Measurements from ENCODE around the gene DNAJC9. TPM values are rescaled to one million over a fixed set of nuclear protein-coding genes. Genes with fewer than 3 reads are reported as not detected.
"Not testable (repeated sequence)": the region's sequence is repeated elsewhere in the genome, so short reads cannot be mapped to it uniquely, and the experiment has no call there.

The DNAJC9 gene
- 111 and 115 TPM in 2 replicates for polyA plus RNA-seq (2014; cell fraction: cytosol; rRNA removed)
- 98.0 and 116 TPM in 2 replicates for polyA plus RNA-seq (2014; cell fraction: nucleus; rRNA removed)

GRCh38 chr10:73246646-73247508 lies at the start of gene DNAJC9:
TSS of gene DNAJC9 (minus strand) at chr10:73247255. CDS start at chr10:73247189, 66 bp downstream.
- DNase-seq (ENCODE audit: low spot score) = peak; percentile 95

GRCh38 chr10:73293461-73293860 lies 46.4 kb upstream of the DNAJC9 start:
- no peak for DNase-seq (ENCODE audit: low spot score)

GRCh38 chr10:73289958-73290357 lies 42.9 kb upstream of the DNAJC9 start:
- no peak for DNase-seq (ENCODE audit: low spot score)

GRCh38 chr10:73287441-73287840 lies 40.4 kb upstream of the DNAJC9 start:
- no peak for DNase-seq (ENCODE audit: low spot score)

GRCh38 chr10:73281097-73281496 lies 34.0 kb upstream of the DNAJC9 start:
- DNase-seq (ENCODE audit: low spot score) = no peak

- no peak for DNase-seq (ENCODE audit: low spot score)
Observed at GRCh38 chr10:73264423-73264822, 17.4 kb upstream of the DNAJC9 start.

- peak; percentile 16 for DNase-seq (ENCODE audit: low spot score)
Observed at GRCh38 chr10:73263693-73264347, 16.8 kb upstream of the DNAJC9 start.

- DNase-seq (ENCODE audit: low spot score) = no peak
Observed at GRCh38 chr10:73262880-73263555, 16.0 kb upstream of the DNAJC9 start.

GRCh38 chr10:73262105-73262730 lies 15.2 kb upstream of the DNAJC9 start:
- DNase-seq (ENCODE audit: low spot score) = no peak

GRCh38 chr10:73261362-73261995 lies 14.4 kb upstream of the DNAJC9 start:
- no peak for DNase-seq (ENCODE audit: low spot score)

- not testable (repeated sequence) for DNase-seq (ENCODE audit: low spot score)
Observed at GRCh38 chr10:73258612-73259011, 11.6 kb upstream of the DNAJC9 start.

- DNase-seq (ENCODE audit: low spot score) = no peak
Observed at GRCh38 chr10:73253225-73253555, 6.1 kb upstream of the DNAJC9 start.

GRCh38 chr10:73252445-73253224 lies 5.6 kb upstream of the DNAJC9 start, which contains the start of gene MRPS16:
TSS of gene MRPS16 (minus strand) at chr10:73252644. CDS start at chr10:73252482, 162 bp downstream.
- DNase-seq (ENCODE audit: low spot score) = peak; percentile 97

- no peak for DNase-seq (ENCODE audit: low spot score)
Observed at GRCh38 chr10:73251683-73252444, 4.8 kb upstream of the DNAJC9 start.

GRCh38 chr10:73248259-73248724 lies 1.2 kb upstream of the DNAJC9 start:
- DNase-seq (ENCODE audit: low spot score) = no peak

- DNase-seq (ENCODE audit: low spot score) = no peak
Observed at GRCh38 chr10:73247509-73248258, 629 bp upstream of the DNAJC9 start.

GRCh38 chr10:73246322-73246645 lies 771 bp downstream of the DNAJC9 start:
- no peak for DNase-seq (ENCODE audit: low spot score)

- DNase-seq (ENCODE audit: low spot score) = peak; percentile 23
Observed at GRCh38 chr10:73244866-73245477, 2.1 kb downstream of the DNAJC9 start.

All from SK-N-DZ (cell line).